Stimulated activated CD4-positive, alpha-beta T cell treated with anti-CD3 and anti-CD28 coated beads, Interleukin-4, amount 100 ng/mL, for 48 hours (primary cell): ENCODE results near the gene TMC8.
A peak's percentile ranks its signal among the peaks of the same experiment; 100 is the strongest.

ENCODE experiments used
- DNase-seq, 2 donors: peaks; one replicate each; pipeline ENCODE4 v3.0.0-alpha.2; 2020; ENCODE audit warnings: low read depth in 2 of 2

The TMC8 gene

DNA sequence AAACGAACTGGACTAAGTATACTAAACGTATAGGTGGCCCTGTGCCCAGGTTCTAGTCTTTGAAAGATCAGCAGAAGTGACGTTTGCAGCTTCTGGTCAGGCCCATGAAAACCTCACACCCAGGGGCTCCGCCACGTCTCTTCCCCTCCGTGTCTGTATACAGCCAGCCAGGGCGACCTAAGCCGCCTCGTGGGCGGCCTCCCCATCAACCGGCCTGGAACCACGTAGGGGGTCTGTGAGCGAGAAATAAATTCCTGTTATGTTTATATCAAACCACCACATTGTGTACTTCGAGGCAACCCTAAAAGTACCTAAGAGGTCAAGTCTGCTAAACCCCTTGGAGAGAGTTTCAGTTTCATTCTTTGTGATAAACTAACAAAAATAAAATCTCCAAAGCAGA, 49.5 kb downstream of the TMC8 start:
- DNase-seq: no peak

DNA sequence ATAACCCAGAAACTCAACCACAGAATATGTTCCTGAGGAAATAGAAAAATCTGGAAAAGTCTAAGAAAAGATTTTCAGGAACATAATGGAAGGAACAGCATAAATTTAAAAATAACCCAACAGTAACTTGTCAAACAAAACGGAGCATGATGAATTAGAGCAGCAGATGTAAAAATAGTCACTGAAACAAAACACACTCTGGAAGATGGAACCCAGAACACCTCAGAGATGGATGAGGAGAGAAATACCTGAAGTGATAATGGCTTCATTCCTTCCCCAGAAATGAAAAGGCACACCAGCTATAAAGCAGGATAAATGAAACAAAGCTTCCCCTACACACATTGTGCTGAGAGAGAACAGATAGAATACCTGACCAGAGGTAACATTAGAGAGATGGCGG, 49.9 kb downstream of the TMC8 start:
- DNase-seq: no peak

DNA sequence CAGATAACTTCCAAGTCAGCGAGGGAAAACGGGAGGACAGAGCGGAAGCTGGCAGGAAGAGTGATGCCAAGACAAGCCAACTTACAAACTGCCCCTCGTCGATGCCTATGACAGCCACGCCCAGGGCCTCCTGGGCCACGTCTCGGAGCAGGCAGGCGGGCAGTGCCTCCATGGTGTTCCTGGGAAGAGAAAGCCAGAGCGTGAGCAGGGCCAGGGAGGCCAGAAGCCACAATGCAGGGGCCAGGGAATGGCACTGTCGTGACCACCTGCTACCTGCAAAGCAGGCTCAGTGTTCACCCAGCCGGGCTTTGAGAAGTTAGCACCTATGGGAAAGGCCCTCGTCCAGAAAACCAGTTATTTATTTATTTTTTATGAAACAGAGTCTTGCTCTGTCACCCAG, 51.9 kb downstream of the TMC8 start:
- DNase-seq: no peak

DNA sequence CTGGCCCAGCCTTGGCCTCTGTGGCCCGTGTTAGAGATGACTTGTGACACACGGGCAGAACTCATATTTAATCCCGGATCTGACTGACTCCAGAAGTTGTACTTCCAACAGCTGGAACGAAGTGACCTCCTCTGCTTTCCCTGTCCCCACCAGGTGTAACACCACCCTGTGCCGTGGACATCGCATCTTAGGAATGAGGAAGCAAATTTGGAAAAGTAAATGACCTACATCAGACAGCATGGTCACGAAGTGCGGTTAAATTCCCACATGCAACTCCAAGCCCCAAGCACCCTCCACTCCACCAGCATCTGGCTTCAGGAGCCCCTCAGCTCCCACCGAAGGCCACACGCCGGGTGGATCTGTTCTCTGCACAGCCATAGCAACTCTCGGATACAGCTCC, 53.3 kb downstream of the TMC8 start:
- DNase-seq: no peak

DNA sequence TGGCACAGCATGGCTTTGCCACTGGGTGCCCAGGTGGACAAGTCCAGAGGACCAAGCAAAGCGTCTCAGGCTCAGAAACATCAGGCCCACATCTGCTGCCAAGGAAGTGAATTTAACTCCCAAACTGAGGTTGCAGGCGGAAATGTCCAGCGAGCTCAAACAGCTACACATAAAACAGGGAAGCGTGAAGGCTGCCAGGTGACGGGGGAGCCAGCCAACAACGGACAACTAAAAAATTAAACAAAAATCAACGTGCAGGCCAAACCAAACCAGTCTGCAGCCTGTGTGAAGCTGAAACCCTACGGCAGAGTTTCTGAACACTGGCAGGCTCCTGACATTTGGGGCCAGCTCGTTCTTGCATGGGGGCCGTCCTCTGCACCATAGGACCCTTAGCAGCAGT, 53.8 kb downstream of the TMC8 start:
- DNase-seq: no peak

DNA sequence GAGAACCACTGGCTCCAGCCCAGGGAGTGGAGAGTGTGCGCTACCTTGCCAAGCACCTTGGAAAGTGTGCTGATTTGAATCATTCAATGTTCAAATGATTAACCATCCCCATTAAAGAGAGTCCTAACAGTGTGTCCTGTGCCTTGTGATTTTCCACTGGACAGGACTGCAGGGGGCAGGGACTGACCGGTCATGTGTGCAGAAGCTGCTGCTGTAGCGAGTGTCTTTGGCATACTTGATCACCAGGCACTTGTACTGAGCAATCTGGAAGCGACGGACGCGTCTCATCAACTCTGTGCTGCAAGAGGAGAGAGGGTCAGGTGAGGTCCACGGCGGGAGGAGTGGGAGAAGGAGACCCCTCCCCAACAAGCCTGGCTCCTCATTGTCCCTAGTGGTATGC, 54.3 kb downstream of the TMC8 start:
- DNase-seq: no peak

DNA sequence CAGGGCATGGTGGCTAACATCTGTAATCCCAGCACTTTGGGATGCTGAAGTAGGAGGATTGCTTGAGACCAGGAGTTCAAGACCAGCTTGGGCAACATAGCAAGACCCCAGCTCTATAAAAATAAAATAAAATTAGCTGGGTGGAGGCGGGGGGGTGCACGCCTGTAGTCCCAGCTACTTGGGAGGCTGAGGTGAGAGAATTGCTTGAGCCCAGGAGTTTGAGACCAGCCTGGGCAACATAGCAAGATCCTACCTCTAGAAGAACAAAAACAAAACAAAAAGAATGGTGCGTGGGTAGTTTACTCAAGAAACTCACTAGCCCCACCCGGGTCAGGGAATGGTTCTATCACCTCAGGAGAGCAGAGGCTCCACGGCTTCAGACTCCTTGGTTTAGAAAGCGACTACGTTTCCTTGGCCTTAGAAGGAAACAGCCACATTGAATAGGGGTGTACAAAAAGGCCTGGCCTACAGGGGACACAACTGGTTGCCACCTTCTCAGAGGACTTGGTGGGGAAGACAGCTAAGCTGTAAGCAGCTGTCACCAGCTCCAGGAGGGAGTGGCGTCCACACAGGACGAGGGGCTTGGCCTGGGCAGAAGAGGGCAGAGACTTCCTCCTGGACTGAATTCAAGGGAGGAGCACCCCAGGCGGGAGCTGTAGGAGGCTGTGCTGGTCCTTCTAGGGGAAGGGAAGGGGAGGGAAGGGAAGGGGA, 55.6 kb downstream of the TMC8 start:
- DNase-seq: no peak

DNA sequence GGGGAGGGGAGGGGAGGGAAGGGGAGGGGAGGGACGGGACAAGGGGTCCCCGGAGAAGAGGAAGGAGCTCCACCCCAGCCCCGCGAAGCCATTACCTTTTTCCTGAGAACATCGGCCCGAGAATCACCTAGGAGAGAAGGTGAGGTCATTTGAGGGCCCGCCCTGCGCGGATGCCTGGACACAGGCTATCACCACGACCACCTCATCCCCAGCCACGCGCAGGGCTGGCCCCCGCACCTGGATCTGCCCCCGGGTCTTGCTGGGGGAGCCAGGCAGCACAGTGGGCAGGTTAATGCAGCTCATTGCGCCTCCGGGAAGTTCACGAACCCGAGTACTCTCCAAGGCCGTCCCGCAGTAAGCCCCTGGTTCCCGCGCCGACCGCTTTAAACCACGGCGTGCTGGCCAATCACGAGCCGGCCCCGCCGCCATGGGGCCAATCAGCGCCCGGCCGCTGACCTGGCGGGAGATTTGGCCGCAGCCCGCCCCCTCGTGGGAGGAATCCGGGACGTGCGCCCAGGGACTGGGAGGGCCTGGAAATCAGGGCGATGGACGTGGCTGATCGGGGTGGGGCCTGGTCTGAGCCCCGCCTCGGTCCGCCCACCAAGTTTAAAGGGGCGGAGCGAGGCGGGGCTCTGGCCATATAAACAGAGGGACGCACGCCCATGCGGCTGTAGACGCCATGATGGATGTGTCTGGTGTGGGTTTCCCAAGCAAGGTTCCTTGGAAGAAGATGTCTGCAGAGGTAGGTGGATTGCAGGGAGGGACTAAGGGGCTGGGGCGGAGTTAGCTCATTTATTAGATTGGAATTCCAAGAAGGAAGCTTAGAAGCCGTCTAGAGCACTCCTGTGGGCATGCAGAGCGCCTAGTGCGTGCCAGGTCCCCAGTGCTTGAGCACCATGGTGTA, 56.4 kb downstream of the TMC8 start, which contains the start of the genes AFMID and TK1:
AFMID (plus strand) TSS at position 671 of the 904 bp plus-strand sequence; CDS start at position 680, 9 bp downstream.
TK1 (minus strand) TSS at position 361 of the 904 bp plus-strand sequence; CDS start at position 303, 58 bp downstream.
- peak; percentile 95 for DNase-seq
